Kidney epithelial cell (primary cell): ENCODE data around the gene NFKBIA. TPM values are rescaled to one million over a fixed set of nuclear protein-coding genes. Genes with fewer than 3 reads are reported as not detected.
"Not testable (repeated sequence)": the region's sequence is repeated elsewhere in the genome, so short reads cannot be mapped to it uniquely, and the experiment has no call there.

Source experiments
- DNase-seq: peaks from one replicate; pipeline ENCODE4 v3.0.0-alpha.2; 2010; ENCODE audit warnings: low read depth
- H3K27me3 ChIP-seq: 2 replicates; pipeline ENCODE4 v1.6.0; 2011; ENCODE audit warnings: low read length; ENCODE audit not compliant: control insufficient read depth, insufficient read depth
- H3K36me3 ChIP-seq: 2 replicates; pipeline ENCODE4 v1.5.1; 2011; ENCODE audit warnings: low read length; ENCODE audit not compliant: control insufficient read depth, insufficient read depth
- H3K4me3 ChIP-seq: 2 replicates; pipeline ENCODE4 v1.5.1; 2011; ENCODE audit warnings: low read depth, mild to moderate bottlenecking, control low read depth, low read length
- CTCF ChIP-seq: IDR thresholded peaks from 2 replicates; pipeline ENCODE4 v1.5.1; 2011; ENCODE audit warnings: mild to moderate bottlenecking, moderate library complexity, low read length, control low read depth, inconsistent platforms; ENCODE audit not compliant: insufficient read depth, poor library complexity, severe bottlenecking
- total RNA-seq: library from RNA; depleted of rRNA; stranded (reverse); fragments of >200 nt; gene quantifications from 2 replicates; pipeline ENCODE4 v1.2.3, GENCODE V29; 2015

NFKBIA gene
- total RNA-seq, 1 donor from 2014 or later = 196 TPM

GRCh38 chr14:35402323-35403113 is 2.0 kb downstream of the NFKBIA start:
- H3K36me3 ChIP-seq = peaks cover 3% of the 10 kb centered on the region
- peak overlapping the region; percentile 95 for H3K4me3 ChIP-seq
- no peaks in the 10 kb centered on the region for H3K27me3 ChIP-seq
- no peak for TF ChIP-seq CTCF
- DNase-seq = no peak

GRCh38 chr14:35401422-35402265 is 2.9 kb downstream of the NFKBIA start:
- H3K36me3 ChIP-seq = peaks cover 3% of the 10 kb centered on the region
- no peaks in the 10 kb centered on the region for H3K27me3 ChIP-seq
- TF ChIP-seq CTCF = no peak
- no peak for DNase-seq
- peak overlapping the region; percentile 95 for H3K4me3 ChIP-seq

GRCh38 chr14:35400648-35401421 is 3.7 kb downstream of the NFKBIA start:
- H3K4me3 ChIP-seq = peak overlapping the region; percentile 8
- no peak for DNase-seq
- no peak for TF ChIP-seq CTCF
- no peaks in the 10 kb centered on the region for H3K27me3 ChIP-seq
- peaks cover 3% of the 10 kb centered on the region for H3K36me3 ChIP-seq

GRCh38 chr14:35399083-35399937 is 5.2 kb downstream of the NFKBIA start:
- no peak overlapping the region for H3K4me3 ChIP-seq
- no peaks in the 10 kb centered on the region for H3K27me3 ChIP-seq
- TF ChIP-seq CTCF = no peak
- no peak for DNase-seq
- H3K36me3 ChIP-seq = peaks cover 3% of the 10 kb centered on the region

GRCh38 chr14:35398071-35398584 is 6.4 kb downstream of the NFKBIA start:
- no peak for DNase-seq
- TF ChIP-seq CTCF = no peak

GRCh38 chr14:35396610-35397009 is 7.9 kb downstream of the NFKBIA start:
- H3K36me3 ChIP-seq, H3K4me3 ChIP-seq, H3K27me3 ChIP-seq, DNase-seq: not testable (repeated sequence)

More at GRCh38 chr14:35398071-35398584, 6.4 kb downstream of the NFKBIA start:
- H3K4me3 ChIP-seq = no peak overlapping the region
- H3K27me3 ChIP-seq = no peaks in the 10 kb centered on the region
- H3K36me3 ChIP-seq = peaks cover 1% of the 10 kb centered on the region
